Fibroblast of upper back skin (primary cell): ENCODE measurements around the gene FLVCR2.

Source experiments
- DNase-seq: peaks from one replicate; pipeline ENCODE4 v3.0.0-alpha.2; 2013

FLVCR2 gene

GRCh38 chr14:75578102-75578785, at the start of gene FLVCR2:
Gene FLVCR2, plus strand, starts transcription at chr14:75578620. Its CDS starts 353 bp downstream, at chr14:75578973.
- DNase-seq: peak; percentile 37

DNA sequence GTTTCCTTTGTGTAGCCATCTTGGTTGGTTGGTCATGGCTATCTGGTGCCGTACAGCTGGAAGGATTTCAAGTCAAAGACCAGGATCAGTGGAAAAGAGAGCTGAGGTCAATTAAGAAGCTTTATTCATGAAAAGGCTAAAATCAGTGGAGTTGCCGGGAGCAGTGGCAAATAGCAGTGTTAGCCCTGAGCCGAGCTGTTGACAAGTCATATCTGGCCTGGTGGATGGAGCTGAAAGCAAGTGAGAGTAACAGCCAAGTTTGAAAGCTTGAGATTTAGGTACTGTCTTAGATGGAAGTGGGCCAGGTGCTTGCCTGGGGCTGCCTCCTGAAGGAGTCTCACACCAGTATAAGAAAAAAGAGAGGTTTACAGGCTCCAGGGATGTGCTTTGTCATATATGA, 47.2 kb upstream of the FLVCR2 start:
- DNase-seq: no peak

DNA sequence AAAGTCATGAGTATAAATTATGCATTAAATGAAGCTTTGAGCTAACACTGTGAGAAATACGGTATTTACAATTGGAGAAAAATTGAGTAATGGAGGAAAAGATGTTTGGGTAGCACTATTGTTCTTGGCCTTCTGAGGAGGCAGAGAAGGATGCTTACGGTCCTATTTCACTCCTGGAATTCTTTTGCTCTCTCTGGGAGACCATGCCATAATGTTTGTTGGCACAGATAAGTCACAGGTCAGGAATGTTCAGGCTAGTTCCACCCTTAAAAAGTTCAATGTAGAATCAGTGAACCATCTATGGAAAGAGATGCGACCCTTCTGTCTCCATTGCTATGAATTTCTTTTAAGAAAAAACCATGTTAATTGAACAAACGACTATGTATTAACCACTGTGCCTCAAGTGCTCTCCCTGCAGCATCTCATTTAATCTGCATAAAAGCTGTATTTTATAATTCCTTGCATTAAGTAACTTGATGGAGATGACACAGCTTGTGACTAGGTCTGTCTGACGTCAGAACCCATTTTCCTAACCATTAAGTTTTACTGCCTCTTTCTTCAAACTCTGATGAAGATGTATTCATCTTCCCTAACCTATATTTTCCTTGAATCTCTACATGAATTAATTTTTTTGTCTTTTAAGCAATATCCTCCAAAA, 46.6 kb upstream of the FLVCR2 start:
- DNase-seq: peak; percentile 3

DNA sequence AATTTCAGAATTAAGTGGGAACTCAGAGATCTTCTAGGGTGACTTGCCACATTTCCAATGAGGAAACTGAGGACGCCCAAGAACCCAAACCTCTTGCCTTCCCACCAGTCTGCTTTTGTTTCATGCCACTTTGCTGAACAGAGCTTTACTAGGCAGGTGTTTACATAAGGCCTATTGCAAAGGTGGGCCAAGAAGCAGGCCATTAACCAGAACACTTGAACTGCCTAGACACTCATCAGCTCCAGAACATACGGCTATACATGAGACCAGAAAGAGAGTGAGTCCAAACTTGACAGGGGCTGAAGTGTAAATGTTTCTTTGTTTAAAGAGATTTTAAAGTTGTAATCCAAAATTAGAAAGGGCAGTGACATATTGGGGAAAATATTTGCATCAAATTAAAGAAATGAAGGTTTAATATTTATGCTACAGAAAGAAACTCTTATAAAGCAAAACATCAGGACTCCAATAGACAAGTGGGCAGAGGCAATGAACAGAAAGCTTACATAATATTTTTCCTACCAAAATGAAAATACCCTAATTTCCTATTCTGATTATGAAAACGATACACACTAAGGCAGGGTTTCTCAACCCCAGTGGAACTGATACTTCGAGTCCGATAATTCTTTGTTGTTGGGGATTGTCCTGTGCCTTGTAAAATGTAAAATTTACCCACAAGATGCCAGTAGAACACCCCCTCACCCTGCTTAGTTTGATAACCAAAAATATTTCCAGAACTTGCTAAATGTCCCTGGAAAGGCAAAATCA, 44.4 kb upstream of the FLVCR2 start:
- no peak for DNase-seq

DNA sequence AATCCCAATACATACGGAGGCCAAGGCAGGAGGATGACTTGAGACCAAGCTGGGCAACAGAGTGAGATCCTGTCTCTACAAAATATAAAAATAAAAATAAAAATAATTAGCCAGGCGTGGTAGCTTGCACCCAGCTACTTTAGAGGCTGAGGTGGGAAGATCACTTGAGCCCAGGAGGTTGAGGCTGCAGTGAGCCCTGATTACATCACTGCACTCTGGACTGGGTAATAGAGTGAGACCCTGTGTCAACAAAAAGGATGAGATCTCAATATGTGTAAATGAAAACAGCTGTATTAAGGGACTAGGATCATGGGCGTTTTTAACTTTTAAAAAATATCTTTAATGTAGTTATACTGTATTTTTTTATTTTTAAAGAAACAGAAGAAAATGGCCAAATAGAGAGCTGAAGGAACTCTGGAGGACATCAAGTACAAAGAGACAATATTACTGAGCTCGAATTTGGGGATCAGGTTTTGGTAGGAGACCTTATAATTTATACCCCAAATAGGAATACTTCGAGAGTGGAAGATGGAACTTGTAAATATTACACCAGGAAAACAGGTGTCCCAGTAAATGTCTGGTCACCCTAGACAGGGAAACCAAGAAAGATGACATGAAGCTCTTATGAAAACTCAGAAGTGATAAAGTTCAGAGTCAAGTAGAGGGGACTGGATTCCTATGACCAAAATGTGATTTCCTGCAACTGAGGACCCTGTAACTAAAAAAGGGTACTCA, 43.1 kb upstream of the FLVCR2 start:
- DNase-seq: no peak

DNA sequence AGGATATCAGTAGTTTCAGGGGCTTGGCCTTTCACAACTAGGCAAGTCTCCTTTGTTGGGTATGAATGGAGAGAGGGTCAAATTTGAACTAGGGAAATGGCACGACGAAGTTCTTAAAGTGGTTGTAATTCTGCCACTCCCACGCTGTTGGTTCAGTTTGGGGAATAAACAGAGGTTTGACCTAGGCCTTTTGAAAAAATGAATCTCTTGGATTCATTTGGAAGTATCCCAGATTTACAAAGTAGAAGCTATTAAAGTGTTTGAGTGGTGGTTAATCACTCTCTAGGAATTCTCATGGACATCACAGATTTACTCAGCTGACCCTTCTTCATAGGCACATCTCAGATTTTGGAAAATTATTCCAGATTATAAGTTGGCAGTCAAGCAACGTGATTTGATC, 41.3 kb upstream of the FLVCR2 start:
- no peak for DNase-seq

DNA sequence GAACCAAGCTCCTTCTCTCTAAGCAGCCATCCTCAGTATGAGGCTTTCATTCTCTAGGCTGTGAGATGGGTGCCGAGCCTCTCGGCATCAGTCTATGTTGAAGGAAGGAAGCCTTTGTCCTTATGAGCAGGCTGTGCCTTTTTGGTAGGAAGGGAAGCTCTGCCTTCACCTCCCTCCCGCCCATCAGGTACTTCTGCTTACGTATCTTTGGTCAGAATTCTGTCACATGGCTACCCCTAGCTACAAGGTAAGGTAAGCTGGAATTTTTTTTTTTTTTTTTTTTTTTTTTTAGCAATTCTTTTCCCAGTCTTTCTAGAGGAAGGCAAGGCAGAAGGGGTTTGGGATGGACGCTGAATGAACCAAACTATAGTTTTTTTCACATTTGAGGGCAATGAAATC, 39.3 kb upstream of the FLVCR2 start:
- DNase-seq: no peak

- no peak for DNase-seq
Observed at GRCh38 chr14:75539561-75540478, 38.6 kb upstream of the FLVCR2 start.

DNA sequence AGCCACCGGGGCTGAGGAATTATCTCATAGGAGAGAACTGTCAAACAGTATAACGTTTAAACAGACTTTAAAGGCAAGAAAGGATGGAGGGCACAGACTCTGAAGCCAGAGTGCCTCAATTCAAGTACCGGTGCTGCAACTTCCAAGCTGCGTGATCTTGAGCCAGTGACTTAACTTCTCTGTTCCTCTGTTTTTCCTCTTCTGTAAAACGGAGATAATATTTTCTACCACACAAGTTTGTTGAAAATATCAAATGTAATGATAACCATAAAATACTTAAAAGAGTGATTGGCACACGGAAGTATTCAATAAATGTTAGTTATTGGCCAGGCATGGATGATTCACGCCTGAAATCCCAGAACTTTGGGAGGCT, 38.0 kb upstream of the FLVCR2 start:
- DNase-seq: no peak

DNA sequence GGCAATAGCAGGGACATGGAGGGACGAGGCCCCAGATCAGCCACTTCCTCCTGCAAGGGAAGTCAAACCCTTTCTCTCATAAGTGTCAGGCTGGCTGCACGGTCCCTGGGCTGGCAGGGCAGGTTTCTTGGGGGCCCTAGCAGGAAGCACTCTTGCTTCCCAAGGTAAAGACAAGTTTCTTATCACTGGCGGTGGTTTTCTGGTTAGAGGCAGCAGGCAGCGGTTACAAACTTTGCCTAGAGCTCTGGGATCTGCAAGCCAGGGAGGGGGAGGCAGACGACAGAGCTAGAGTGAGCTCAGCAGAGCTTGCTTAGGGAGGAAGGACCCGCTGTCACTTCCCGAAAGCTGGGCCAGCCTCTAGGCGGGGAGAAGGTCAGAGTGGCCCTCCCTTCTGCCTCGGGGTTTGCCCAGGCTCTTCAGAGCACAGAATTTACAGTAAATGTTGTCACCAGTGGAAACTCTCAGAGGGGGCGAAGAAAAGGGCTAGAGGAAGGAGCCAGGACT, 35.8 kb upstream of the FLVCR2 start:
- DNase-seq: no peak

- no peak for DNase-seq
Observed at GRCh38 chr14:75543253-75543652, 35.2 kb upstream of the FLVCR2 start.

- DNase-seq: no peak
Observed at GRCh38 chr14:75543786-75544185, 34.6 kb upstream of the FLVCR2 start.

- no peak for DNase-seq
Observed at GRCh38 chr14:75545907-75546306, 32.5 kb upstream of the FLVCR2 start.

DNA sequence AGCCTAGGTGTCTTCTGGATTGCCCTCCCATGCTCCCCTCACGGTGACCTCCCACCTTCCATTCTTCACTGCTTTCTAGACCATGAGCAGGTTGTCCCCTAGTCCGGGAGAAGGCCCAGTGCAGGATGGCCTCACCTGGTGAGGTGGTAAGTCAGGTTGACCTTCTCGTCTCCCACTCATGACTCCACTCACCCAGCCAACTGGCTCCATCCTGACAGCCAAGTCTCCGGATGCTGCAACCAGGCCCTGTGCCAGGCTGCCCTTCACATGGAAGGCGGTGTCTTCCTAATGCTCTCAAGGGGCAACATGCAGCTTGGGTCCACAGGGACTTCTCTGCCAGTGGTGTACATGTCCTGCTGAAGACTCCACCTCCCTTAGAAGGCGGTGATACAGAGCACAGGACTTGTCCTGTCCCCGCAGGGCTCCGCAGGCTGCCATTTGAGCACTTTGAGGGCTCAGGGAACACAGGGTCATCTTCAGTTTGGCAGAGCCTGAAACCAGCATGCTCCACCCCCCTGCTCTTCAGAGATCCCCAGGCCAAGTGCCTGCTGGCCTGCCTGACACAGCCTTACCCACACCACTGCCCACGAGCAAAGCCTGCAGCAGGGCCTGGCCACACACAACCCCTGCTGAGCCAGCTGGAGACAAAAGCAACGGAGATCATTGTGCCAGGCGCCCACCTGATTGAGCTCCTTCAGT, 30.7 kb upstream of the FLVCR2 start:
- DNase-seq: no peak

DNA sequence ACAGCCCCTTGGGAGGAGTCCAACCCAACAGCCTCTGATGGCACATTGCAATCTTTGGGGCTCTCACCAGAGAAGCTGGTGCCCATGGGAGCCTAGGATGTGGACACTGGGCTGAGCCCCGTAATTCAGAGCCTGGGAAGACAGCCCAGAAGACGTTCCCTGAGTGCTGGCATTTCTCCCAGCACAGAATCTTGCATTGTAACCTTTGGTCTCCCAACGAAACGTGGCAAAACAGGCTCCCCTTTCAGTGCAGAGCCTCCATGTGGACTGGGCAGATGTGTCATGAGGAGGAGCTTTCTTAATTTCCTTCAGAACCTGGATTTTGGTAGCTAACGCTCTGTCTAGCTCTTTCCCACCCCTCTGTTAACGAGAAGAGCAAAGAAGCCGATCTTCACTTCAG, 29.9 kb upstream of the FLVCR2 start:
- peak; percentile 3 for DNase-seq

DNA sequence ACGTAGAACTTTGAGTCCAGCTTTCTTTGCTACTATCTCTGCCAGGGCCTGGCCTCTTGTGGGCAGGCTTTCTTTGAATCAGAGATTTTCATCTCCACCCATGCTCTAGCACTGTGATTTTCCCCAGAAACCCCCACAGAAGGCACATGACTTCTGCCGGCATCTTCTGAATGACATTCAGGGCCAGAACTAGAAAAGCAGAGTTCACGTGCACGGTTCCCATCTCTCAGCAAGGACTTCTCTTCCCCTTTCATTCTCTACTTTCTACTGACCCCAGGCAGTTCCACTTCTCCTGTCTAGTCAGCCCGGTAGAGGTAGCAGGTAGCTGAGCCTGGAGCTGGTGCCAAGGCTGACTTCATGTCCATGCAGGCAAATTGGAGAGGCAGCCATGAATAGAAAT, 29.3 kb upstream of the FLVCR2 start:
- no peak for DNase-seq

DNA sequence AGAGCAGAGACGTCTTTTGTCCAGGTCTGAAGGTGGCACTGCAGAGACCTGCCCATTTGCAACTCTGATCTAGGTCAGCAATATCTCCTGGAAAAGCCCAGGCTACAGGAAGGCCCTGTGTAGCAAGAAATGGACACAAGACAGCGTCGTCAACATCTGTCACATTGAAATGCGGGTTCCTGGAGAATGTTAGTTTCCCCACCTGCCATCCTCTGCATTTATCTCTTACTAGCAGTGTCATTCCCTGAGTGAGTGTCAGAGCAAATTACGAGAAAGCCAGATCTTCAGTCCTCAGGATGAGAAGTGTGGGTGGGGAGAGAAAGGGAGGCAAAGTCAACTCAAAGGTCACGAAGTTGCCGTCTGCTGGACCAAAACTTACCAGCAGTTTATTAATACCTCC, 27.4 kb upstream of the FLVCR2 start:
- DNase-seq: no peak

- DNase-seq: no peak
Observed at GRCh38 chr14:75553157-75553556, 25.3 kb upstream of the FLVCR2 start.

GRCh38 chr14:75553761-75554364, 24.6 kb upstream of the FLVCR2 start:
- DNase-seq: no peak

GRCh38 chr14:75554482-75554881, 23.9 kb upstream of the FLVCR2 start:
- DNase-seq: peak; percentile 50

- DNase-seq: no peak
Observed at GRCh38 chr14:75558440-75558839, 20.0 kb upstream of the FLVCR2 start.
